ENCODE measurements around the gene ATP2C2. TPM values are rescaled to one million over a fixed set of nuclear protein-coding genes. Genes with fewer than 3 reads are reported as not detected.

Gene ATP2C2
- total and polyA plus RNA-seq, 7 donors: 0.03 to 0.06 TPM; not detected in 5

- Histone ChIP-seq H3K4me3 (no peak overlapping the region), H3K27ac (no peak overlapping the region), H3K9me3 (no peaks in the 10 kb centered on the region), H3K4me1 (no peaks in the 10 kb centered on the region), H3K27me3 (ENCODE audit: insufficient read depth in 3 of 3, low read length in 2 of 3) (peaks cover 0 to 14% (median 5%) of the 10 kb centered on the region in 3 donors), H3K36me3 (ENCODE audit: insufficient read depth in 1 of 2, low read depth in 1 of 2) (no peaks in the 10 kb centered on the region)
- intact Hi-C loops (cut with DNase I): no loop called here
- 37 to 54% (median 49%) methylated on average over 15 of the region's 15 CpGs for WGBS, 3 donors
- ATAC-seq (no peak), DNase-seq (no peak)
- no peak for TF ChIP-seq CTCF (IDR thresholded peaks at IDR 0.05)
These were observed 70.8 kb downstream of the ATP2C2 start for GRCh38 chr16:84438971-84439696.

GRCh38 chr16:84442416-84443145 is 74.2 kb downstream of the ATP2C2 start:
- TF ChIP-seq CTCF (IDR thresholded peaks at IDR 0.05): no peak
- Histone ChIP-seq H3K4me1 (no peaks in the 10 kb centered on the region), H3K27me3 (ENCODE audit: insufficient read depth in 3 of 3, low read length in 2 of 3) (peaks cover 0 to 26% (median 5%) of the 10 kb centered on the region in 3 donors), H3K9me3 (no peaks in the 10 kb centered on the region), H3K27ac (no peak overlapping the region), H3K36me3 (ENCODE audit: insufficient read depth in 1 of 2, low read depth in 1 of 2) (no peaks in the 10 kb centered on the region), H3K4me3 (no peak overlapping the region)
- 73 to 83% (median 75%) methylated on average over 19 of the region's 19 CpGs for WGBS, 3 donors
- DNase-seq (no peak), ATAC-seq (no peak)
- intact Hi-C loops (cut with DNase I): no loop called here

GRCh38 chr16:84443166-84443802 is 74.9 kb downstream of the ATP2C2 start:
- ATAC-seq (no peak), DNase-seq (no peak)
- Histone ChIP-seq H3K27me3 (ENCODE audit: insufficient read depth in 3 of 3, low read length in 2 of 3) (peaks cover 0 to 26% (median 5%) of the 10 kb centered on the region in 3 donors), H3K9me3 (no peaks in the 10 kb centered on the region), H3K4me1 (no peaks in the 10 kb centered on the region), H3K27ac (no peak overlapping the region), H3K36me3 (ENCODE audit: insufficient read depth in 1 of 2, low read depth in 1 of 2) (no peaks in the 10 kb centered on the region), H3K4me3 (no peak overlapping the region)
- TF ChIP-seq CTCF (IDR thresholded peaks at IDR 0.05): no peak
- intact Hi-C loops (cut with DNase I): no loop called here
- 37 to 48% (median 45%) methylated on average over 14 to 15 of the region's 15 CpGs for WGBS, 3 donors

DNA sequence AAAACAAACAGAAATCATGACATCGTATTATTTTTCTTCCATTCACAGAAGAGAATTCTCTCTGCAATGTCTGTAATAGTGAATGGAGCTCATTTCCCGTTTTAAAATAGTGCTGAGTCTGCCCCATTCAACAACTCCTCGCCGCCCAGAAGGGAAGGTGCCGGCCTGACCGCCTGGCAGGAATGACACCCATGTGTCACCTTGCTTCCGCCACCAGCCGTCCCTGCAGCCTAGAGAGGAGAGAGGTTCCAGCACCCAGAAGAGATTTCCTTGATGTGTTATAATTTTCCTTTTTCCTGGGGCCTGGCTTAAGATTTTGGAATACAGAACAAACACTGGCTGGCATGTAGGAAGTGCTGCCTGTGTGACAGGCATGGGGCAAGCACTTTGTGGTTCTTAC is 76.1 kb downstream of the ATP2C2 start:
- H3K27ac ChIP-seq: no peak overlapping the region
- no peaks in the 10 kb centered on the region for H3K4me1 ChIP-seq
- H3K4me3 ChIP-seq: no peak overlapping the region
- no peak for TF ChIP-seq CTCF (IDR thresholded peaks at IDR 0.05)
- intact Hi-C loops (cut with DNase I): no loop called here
- H3K27me3 ChIP-seq (ENCODE audit: insufficient read depth in 3 of 3, low read length in 2 of 3): peaks cover 0 to 26% (median 5%) of the 10 kb centered on the region in 3 donors
- WGBS, 3 donors: 62 to 74% (median 67%) methylated on average over 8 of the region's 8 CpGs
- H3K36me3 ChIP-seq (ENCODE audit: insufficient read depth in 1 of 2, low read depth in 1 of 2): no peaks in the 10 kb centered on the region
- no peaks in the 10 kb centered on the region for H3K9me3 ChIP-seq
- DNase-seq: no peak
- no peak for ATAC-seq

Measured in psoas muscle (tissue), 8 donors.